HG03045 (cell line): ENCODE data around the gene HMGN4.
"Not testable (repeated sequence)": the region's sequence is repeated elsewhere in the genome, so short reads cannot be mapped to it uniquely, and the experiment has no call there.

Experiments used
- ATAC-seq: cut with Tn5 transposase; IDR thresholded peaks from one replicate; pipeline ENCODE4 v1.9.1; 2021; ENCODE audit warnings: mild to moderate bottlenecking, moderate library complexity; ENCODE audit not compliant: unreplicated experiment

HMGN4 gene

DNA sequence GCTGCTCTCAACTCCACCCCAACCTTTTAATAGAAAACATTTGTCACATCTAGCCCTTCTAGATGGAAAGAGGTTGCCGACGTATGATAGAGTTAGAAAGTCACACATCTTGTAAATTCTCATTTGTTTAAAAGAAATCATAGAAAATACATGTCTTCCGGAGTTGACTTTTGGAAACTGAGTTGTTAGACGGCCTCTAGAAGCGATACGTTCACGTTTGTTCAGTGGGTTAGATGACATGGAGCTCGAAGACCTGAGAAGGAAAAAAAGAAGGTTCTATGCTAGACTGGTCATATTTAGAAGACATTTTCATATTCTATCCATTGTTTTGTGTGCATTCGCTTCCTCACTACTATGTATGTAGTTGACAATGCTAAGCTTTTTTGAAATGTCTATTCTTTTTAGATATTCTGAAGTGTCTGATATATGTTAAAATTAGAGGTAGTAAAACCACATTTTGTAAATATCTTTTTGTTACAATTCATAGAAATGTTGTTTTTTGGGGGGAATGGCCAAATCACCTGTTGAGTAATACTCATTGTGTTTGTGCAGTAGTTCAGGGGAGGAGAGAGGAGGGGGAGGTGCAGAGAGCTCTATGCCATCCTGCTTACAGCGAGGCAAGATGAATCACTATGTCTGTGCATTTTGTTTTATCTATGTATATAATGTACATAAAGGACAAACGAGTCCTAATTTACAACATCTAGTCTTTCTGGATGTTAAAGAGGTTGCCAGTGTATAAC, 15.5 kb upstream of the HMGN4 start:
- not testable (repeated sequence) for ATAC-seq

DNA sequence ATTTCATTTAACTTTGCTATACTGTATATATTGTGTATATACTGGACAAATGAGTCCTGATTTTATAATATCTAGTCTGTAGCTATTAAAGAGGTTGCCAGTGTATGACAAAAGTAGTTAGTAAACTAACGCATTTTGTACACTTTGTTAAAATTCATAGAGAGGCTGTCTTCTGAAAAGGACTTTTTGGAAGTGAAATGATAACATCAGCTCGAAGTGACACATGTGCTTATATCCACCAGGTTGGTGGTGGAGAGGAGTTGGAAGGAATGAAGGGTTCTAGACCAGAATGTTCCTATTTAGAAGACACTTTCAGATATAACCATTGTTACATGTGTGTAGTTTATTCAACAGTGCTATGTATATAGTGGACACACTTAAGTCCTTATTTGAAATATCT, 13.9 kb upstream of the HMGN4 start:
- ATAC-seq, result not testable (repeated sequence)

DNA sequence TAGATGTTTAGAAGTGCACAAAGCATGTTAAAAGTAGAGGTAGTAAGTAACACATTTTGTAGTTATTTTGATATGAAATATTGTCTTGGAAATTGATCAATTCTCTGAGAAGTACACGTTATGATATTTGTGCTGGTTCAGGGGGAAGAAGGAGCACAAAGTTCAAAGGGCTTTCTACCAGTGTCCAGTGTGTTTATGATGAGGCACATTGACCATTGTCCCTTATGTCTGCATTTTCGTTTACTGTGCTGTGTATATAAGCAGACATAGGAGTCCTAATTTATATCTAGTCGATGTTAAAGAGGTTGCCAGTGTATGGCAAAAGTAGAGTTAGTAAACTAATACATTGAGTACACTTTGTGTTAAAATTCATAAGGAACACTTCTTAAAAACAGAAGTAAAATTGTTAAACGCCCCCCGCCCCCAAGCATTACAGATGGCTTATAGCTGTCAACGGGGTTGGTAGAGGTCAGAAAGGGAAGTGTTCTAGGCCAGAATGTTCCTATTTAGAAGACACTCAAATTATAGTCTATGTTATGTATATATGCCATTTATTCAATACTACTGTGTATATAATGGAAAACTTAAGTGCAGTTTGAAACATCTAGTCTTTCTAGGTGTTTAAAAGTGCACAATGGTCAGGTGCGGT, 13.3 kb upstream of the HMGN4 start:
- no peak for ATAC-seq

DNA sequence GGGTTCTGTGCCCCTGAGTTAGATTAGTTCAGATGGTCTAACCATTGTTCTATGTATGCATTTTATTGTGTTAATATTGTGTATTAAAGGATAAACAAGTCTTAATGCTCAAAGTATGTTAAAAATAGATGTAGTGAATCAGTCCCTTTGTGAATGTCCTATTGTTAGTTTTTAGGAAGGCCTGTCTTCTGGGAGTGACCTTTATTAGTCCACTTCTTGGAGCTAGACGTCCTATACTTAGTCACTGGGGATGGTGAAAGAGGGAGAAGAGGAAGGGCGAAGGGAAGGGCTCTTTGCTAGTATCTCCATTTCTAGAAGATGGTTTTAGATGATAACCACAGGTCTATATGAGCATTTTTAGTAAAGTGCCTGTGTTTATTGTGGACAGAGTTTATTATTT, 12.3 kb upstream of the HMGN4 start:
- ATAC-seq, result no peak

DNA sequence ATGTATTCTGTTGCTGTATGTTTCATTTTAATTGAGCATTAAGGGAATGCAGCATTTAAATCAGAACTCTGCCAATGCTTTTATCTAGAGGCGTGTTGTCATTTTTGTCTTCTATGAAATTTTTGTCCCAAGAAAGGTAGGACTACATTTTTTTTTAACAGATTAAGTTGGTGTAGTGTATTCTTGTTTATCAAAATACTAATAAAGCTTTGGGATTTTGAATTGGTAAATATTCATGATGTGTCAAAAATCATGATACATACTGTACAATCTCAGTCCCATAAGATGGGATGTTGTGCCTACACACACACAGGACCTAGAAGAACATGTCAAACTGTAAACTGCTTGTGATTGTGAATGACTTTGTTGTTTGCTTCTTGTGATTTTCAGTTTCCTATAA, 11.2 kb upstream of the HMGN4 start:
- no peak for ATAC-seq

DNA sequence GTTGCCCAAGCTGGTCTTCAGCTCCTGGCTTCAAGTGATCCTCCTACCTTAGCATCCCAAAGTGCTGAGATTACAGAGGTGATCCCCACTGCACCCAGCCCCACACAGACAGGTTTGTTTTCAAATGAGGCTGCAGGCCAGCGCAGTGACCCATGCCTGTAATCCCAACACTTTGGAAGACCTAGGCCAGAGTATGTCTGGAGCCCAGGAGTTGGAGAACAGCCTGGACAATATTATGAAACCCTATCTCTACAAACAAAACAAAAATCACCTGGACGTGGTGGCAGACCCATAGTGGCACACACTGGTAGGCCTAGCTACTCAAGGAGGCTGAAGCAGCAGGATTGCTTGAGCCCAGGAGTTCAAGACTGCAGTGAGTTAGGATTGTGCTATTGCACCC, 8.0 kb upstream of the HMGN4 start:
- ATAC-seq, result no peak

DNA sequence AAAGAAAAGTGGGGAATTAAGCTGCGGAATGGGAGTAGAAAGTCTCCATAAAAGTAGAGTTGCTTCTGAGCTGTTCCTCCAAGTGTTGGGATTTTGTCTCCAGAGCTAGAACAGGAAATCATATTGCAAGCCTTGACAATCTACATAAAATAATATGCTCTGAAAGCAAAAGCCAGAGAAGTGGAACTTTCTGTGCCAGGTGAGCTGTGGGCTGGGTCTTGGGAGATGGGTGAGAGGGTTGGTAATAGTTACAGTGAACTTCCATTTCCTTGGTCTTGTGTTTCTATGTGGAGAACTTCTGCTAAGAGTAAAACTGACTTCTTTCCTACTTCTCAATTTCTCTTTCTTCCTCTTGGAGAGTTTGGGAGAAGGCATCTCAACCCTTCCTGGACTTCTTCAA, 6.3 kb upstream of the HMGN4 start:
- ATAC-seq, result no peak

DNA sequence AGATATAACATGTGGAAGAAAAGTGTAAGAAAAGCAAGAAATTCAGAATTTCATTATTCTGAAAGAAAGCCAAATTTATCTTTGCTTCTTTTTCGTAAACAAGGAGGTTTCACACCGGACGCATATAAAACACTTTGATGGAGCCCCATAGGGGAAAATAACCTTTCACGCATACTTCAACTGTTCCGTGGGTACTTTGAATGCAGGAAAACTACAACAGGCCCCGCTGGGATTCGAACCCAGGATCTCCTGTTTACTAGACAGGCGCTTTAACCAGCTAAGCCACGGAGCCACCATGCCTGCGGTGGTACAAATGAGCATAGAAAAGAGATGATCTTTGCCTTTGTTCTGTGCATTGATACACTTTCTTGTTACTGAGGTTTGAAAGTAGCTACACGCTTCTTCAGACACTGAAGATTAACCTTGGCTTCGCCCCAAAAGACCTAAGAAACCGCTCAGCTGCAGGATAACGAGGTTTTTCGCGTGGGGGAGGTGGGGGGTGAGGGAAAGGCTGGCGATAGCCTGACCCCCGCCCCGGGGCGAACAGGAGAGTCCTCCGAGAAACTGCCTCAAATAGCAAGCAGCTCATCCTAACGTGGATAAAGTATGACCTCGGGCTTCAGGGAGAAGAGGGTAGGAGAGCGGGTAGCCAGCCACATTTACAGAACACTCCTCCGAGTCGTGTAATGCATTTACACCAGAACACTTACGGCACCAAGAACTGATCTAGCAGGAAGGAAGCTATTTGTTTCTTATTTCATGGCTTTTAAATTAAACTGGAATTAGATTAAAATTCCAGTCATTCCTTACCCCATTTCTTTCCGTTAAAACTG, 5.3 kb upstream of the HMGN4 start:
- no peak for ATAC-seq

DNA sequence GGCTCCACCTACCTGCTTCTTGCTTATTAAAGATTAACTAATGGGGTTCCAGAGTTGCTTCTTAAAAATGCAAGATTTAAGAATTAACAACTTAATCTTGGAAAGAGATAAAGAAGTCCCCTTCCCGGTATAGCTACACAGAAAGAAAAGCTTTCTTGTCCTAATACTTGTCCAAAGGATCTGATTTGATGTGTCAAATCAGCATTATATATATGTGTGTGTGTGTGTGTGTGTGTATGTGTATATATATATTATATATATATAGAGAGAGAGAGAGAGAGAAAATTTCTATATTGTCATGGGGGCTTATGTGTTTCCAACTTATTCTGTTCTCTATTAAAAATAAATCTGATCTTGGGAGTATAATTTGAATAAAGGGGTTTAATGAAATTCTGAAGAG, 4.6 kb upstream of the HMGN4 start:
- ATAC-seq, result no peak

DNA sequence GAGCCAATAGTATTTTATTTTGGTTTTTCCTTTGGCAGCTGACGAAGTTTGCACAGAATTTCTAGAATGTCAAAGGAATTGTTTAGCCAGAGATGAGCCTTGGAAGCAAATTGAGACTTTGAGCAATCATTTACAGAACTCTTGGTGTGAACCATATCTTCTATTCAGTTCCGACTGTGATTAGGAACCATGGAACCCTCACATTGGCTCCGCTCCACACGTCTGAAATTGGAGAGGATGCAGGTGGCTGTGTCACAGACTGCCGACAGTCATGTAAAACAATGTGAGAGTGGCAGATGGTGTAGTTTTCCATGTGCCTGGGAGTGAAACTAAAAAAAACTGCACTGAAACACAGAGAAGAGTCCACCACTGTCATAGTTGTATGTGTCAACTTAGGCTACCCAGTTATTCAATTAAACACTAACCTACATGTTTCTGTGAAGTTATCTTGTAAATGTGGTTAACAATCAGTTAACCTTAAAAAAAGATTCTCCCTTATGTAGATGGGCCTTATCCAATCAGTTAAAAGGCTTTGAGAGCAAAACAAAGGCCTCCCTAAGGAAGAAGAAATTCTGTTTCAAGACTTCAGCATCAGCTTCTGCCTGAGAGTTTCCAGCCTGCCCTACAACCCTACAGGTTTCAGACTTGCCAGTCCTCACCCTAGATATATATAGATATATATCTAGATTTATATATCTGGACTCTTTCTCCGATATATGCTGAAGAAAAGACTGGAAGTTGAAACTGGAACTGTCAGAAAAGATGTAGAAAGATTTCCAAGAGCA, 3.3 kb upstream of the HMGN4 start:
- ATAC-seq, result no peak

DNA sequence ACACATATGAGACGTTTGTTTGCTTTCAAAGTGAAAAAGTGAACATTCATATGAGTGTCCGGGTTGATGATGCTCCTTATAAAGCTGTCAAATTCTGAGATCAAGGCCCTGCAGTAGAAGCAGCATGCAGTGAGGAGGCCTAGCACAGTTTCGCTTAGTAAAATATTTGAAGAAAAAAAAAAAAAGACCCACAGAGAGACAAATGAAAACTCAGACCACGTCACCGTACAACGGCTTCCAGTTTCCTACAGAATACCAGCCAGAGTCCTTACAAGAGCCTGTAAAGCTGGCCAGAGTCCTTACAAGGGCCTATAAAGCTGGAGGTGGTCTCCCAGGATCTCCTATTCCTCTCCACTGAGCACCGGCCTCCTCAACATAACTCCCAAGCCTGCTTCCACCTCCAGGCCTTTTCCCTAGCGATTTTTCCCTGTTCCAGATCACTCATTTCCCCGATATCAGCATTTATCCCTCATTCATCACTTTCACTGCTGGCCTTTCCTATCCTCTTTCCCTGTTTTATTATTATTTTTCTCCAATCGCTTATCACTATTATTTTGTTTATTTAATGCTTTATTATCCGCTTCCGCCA, 1.5 kb upstream of the HMGN4 start:
- ATAC-seq, result no peak

DNA sequence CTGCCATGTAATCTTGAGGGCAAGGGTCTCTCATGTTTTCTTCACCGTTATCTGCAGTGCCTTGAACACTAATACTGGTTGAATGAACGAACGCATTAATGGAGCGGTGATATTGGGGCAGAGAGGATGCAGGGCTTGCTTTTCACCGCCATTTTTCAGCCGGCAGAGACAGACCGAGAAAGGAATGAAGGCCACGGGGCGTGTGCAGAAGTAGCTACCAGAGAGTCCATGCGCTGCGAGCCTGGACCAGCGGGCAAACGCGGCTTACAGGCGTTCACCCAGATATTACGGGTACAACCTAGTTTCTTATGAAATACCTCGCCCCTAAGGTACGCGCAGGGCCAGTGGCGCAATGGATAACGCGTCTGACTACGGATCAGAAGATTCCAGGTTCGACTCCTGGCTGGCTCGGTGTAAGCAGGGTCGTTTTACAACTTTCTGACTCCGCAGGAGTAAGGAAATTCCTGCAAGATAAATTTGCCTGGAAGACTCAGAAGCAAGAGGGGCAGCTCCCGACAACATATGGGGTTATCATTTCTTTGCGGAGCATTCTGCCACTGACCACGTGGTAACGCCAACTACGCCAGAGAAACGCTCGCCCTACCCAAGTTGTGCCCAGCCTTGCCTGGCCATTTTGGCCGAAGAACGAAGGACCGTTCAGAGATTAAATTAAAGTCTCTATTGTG, 863 bp upstream of the HMGN4 start:
- peak; percentile 47 for ATAC-seq

DNA sequence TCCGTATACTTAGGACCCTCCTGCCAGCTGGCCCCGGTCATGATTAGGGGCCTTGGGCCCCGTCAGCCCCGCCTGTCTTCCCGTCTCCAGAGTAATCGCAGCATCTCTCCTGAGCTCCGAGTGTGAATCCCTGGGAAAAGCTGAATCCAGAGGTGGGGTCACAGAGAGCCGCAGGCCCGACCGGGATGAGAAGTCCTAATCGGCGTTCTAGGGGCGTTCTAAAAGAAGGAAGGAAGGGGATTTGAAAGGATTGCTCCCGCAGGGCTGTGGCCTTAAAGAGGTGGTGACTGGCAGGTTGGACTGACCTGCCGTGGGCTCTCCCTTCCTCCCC, 371 bp downstream of the HMGN4 start:
- no peak for ATAC-seq

DNA sequence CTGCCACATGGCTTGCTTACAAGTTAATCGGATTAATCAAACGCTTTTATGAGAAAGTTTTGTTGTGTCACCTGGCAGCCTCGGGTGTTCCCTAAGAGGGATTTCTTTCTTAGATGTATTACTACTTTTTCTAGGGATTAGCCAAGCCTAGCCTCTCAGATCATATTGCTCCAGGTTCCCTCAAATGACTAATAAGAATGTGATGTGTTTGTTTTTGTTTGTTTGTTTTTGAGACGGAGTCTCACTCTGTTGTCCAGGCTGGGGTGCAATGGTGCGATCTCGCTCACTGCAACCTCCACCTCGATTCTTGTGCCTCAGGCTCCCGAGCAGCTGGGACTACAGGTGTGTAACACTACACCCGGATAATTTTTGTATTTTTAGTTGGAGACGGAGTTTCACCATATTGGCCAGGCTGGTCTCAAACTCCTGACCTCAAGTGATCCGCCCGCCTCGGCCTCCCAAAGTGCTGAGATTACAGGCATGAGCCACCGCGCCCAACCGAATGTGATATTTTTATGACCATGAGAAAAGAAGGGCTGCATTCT, 977 bp downstream of the HMGN4 start:
- ATAC-seq, result no peak

DNA sequence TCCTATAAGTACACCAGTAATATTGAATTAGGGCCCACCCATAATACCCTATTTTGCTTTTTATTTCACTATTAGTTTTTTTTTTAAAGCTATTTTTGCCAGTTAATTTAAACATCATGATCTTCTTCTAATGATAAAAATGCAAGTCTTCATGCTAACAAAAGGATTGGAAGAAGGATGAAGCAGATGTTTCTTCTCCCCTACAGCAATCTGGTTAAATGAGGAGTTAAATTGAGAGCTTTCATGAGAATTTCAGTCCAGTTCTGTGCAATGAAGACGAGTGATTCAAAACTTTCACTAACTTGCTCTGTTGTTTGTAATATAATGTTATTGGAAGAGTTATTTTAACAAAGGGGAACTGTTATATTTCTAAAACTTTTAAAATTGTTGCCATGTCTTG, 3.4 kb downstream of the HMGN4 start:
- no peak for ATAC-seq

DNA sequence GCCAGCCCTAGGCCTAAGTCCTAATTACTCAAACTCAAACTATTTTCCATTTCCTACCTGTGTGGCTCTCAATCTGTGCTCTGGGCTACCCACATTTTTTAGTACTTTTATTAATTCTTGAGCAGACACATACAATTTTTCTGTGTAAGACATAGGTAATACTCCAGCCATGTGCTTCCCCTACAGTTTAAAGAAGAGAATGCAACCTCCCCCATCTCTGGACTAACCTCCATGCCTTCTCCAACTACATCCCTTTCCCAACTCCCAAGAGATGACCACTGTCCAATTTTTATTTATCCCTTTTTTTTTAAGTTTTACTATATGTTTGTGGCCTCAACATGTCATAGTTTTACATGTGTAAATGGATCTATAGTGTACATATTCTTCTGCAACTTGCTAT, 5.8 kb downstream of the HMGN4 start:
- ATAC-seq, result no peak

DNA sequence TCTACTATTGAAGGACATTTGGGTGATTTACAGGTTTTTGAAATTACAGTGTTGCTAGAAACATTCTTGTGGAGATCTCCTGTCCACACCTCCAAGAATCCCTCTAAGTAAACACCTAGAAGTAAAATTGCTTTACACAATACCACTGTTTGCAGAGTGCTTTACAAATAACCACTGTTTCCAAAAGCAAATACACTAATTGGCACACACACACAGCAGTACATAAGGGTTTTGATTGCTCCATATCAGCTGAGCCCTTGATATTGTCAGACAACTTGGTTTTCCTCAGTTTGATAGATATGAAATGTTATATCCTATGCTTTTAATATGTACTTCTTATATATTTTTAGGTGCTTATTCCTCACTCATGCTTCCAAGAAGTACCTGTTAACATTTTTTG, 6.3 kb downstream of the HMGN4 start:
- ATAC-seq, result no peak

DNA sequence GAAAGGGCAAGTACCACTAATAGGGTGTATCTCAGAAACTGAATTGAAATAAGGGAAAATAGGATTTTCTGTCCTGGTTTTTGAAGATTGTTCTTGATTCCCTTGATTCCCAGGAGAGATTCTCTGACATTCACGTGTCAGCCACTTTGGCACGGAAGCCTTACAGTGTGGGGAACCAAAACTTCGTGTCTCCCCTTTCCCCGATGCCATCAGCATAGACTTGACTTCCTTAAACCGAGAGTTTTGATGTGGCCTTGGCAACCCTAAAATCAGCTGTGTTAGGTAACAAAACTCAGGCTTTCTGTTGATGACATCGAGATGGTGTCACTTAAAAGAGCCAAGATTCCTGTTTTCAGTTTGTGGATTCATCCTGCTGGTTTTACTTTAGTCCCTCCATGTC, 7.5 kb downstream of the HMGN4 start:
- no peak for ATAC-seq

DNA sequence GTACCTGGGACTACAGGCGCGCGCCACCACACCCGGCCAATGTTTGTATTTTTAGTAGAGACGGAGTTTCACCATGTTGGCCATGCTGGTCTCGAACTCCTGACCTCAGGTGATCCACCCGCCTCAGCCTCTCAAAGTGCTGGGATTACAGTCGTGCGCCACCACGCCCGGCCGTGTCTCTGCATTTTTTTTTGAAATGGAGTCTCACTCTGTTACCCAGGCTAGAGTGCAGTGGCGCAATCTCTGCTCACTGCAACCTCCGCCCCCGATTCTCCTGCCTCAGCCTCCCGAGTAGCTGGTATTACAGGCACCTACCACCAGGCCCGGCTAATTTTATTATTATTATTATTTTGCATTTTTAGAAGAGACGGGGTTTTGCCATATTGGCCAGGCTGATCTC, 9.2 kb downstream of the HMGN4 start:
- not testable (repeated sequence) for ATAC-seq
